H1 (cell line): ENCODE data around the gene DDHD1. TPM values are rescaled to one million over a fixed set of nuclear protein-coding genes. Genes with fewer than 3 reads are reported as not detected.

ENCODE experiments used
- ATF3 ChIP-seq: IDR thresholded peaks from 2 replicates; pipeline ENCODE4 v1.6.1; 2011; ENCODE audit warnings: low read depth, mild to moderate bottlenecking, low read length; ENCODE audit not compliant: insufficient read depth
- HDAC2 ChIP-seq, 2 experiments: fragments of 300-600 bp in 1 of 2; sonication (generic) in 1 of 2; IDR thresholded peaks; 2 replicates each; pipeline ENCODE4 v1.6.1; 2011 to 2012; ENCODE audit warnings: low read depth in 2 of 2, low read length in 2 of 2, mild to moderate bottlenecking in 2 of 2, moderate library complexity in 2 of 2, borderline replicate concordance in 1 of 2, inconsistent platforms in 1 of 2
- JUND ChIP-seq: IDR thresholded peaks from 2 replicates; pipeline ENCODE4 v1.6.1; 2011; ENCODE audit warnings: mild to moderate bottlenecking, improper control_type of control experiment, low read length
- RBBP5 ChIP-seq: IDR thresholded peaks from 2 replicates; pipeline ENCODE4 v1.7.1; 2012; ENCODE audit warnings: low read depth, mild to moderate bottlenecking, inconsistent platforms, low read length, moderate library complexity, borderline replicate concordance
- RXRA ChIP-seq: IDR thresholded peaks from 2 replicates; pipeline ENCODE4 v1.6.1; 2011; ENCODE audit warnings: low read depth, mild to moderate bottlenecking, low read length, moderate library complexity; ENCODE audit not compliant: insufficient read depth
- polyA plus RNA-seq, 7 experiments: library from polyadenylated mRNA; depleted of rRNA in 3 of 7; stranded (reverse) in 5 of 7; unstranded in 2 of 7; fragments of >200 nt in 5 of 7; fragments of 200-250 nt in 2 of 7; gene quantifications; 1 replicate in 5 of 7; 2 replicates in 1 of 7; 4 replicates in 1 of 7; pipeline versions ENCODE4 v1.2.1 to v1.2.3, GENCODE V29; 2011 to 2013; ENCODE audit warnings: missing spikeins in 2 of 7, mixed read lengths in 2 of 7
- total RNA-seq: library from RNA; stranded (reverse); fragmentation: NEBNext Ultra II Directional; extraction: Animal tissue kit (Norgen Biotek cat#: 25700); gene quantifications from 2 replicates; pipeline ENCODE4 v1.2.1, GENCODE V29; 2021

DDHD1 gene
- total and polyA plus RNA-seq, 2 of the 8 experiments (the other 6 are each of a cell fraction or from before 2014, with no cell fraction given): 3.6 to 16.0 TPM

- TF ChIP-seq JUND (no peak), ATF3 (no peak), RBBP5 (no peak), RXRA (no peak), HDAC2 (IDR thresholded peaks at IDR 0.05; ENCODE audit: borderline replicate concordance in 1 of 2, low read depth in 2 of 2, low read length in 2 of 2) (no peak)
Measured at GRCh38 chr14:53035336-53036210, 117.5 kb downstream of the DDHD1 start (continued).
